Measurements from ENCODE around the gene C3orf62.

DNA sequence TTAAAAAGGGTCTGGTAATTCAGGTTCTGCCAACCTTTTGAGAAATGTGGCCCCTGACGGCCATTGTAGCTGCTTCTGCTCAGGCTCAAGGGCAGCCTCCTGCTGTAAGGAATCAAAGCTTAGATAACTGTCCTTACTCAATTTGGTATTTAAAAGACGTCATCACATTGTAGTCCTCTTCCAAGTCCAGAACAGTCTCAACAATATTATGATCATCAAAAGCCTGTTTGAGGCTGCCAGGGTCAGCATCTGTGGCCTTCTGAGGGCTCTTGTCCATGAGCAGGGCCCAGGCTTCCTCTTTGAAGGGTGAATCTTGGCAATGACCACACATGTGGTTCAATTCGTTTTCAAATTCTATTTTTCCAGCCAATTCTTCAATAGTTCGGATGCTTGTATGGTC lies 6.0 kb downstream of the C3orf62 start:
- no peak for TF ChIP-seq CTCF (IDR thresholded peaks at IDR 0.05; ENCODE audit: low read depth, low read length, poor library complexity, severe bottlenecking)
- no peak for TF ChIP-seq EZH2phosphoT487 (IDR thresholded peaks at IDR 0.05; ENCODE audit: borderline replicate concordance, low read length)

Measured in DOHH2 (cell line).